Heart left ventricle (tissue), 16 donors: ENCODE measurements around the gene KNDC1. TPM values are rescaled to one million over a fixed set of nuclear protein-coding genes. Genes with fewer than 3 reads are reported as not detected.

Experiments used
- ATAC-seq, 4 donors: fragments of 200-7000 bp; cut with Tn5 transposase; one replicate each; pipeline ENCODE4 v1.9.1; 2020 to 2022; ENCODE audit warnings: moderate library complexity in 4 of 4, mild to moderate bottlenecking in 3 of 4, moderate number of reproducible peaks in 1 of 4
- DNase-seq, 5 donors: peaks; one replicate each; pipeline ENCODE4 v3.0.0-alpha.2; 2020
- H3K27ac ChIP-seq, 12 donors: fragments of 200-600 bp; sonication (generic) in 4 of 12; one replicate each; pipeline versions ENCODE4 v1.5.0 to v1.8.0; 2016 to 2022; ENCODE audit warnings: mild to moderate bottlenecking in 2 of 12
- H3K27me3 ChIP-seq, 9 donors: fragments of 200-600 bp; sonication (generic) in 2 of 9; one replicate each; pipeline versions ENCODE4 v1.5.1 to v1.8.0; 2016 to 2022; ENCODE audit warnings: mild to moderate bottlenecking in 3 of 9
- H3K36me3 ChIP-seq, 9 donors: fragments of 200-600 bp; sonication (generic) in 2 of 9; one replicate each; pipeline versions ENCODE4 v1.5.0 to v1.8.0; 2018 to 2022; ENCODE audit warnings: mild to moderate bottlenecking in 2 of 9
- H3K4me1 ChIP-seq, 12 donors: fragments of 200-600 bp; sonication (generic) in 4 of 12; one replicate each; pipeline versions ENCODE4 v1.5.0 to v1.8.0; 2016 to 2022; ENCODE audit warnings: mild to moderate bottlenecking in 3 of 12
- H3K4me3 ChIP-seq, 12 donors: fragments of 200-600 bp; sonication (generic) in 4 of 12; one replicate each; pipeline versions ENCODE4 v1.5.0 to v1.8.0; 2017 to 2022; ENCODE audit warnings: mild to moderate bottlenecking in 9 of 12, moderate library complexity in 4 of 12
- H3K9me3 ChIP-seq, 12 donors: fragments of 200-600 bp; sonication (generic) in 4 of 12; one replicate each; pipeline versions ENCODE4 v1.5.0 to v1.8.0; 2016 to 2022; ENCODE audit warnings: mild to moderate bottlenecking in 1 of 12
- POLR2A ChIP-seq, 2 donors: fragments of 450-650 bp; IDR thresholded peaks; one replicate each; pipeline ENCODE4 v1.6.1; 2017; ENCODE audit warnings: antibody characterized with exemption in 2 of 2, mild to moderate bottlenecking in 2 of 2, moderate library complexity in 2 of 2
- WGBS, 4 donors: extraction: QIAGEN DNeasy Blood & Tissue Kit in 2 of 4; methylation state at CpG; one replicate each; pipeline versions ENCODE4 v1.1.5 to v1.1.7; 2013 to 2018; 5-methylcytosine and 5-hydroxymethylcytosine counted together
- intact Hi-C, 10 donors: fragments of 100-400 bp; cut with DNase I; formaldehyde crosslinking; loops; one replicate each; pipeline versions ENCODE4 v1.11.1 to v1.14.2; 2022
- polyA plus RNA-seq, 2 donors: library from polyadenylated mRNA; stranded (reverse); fragments of 200-250 nt; gene quantifications; one replicate each; pipeline ENCODE4 v1.2.3, GENCODE V29; 2013
- total RNA-seq, 9 donors: library from RNA; depleted of rRNA in 2 of 9; stranded (reverse); fragments of >200 nt in 2 of 9; fragmentation: NEBNext Ultra II Directional in 3 of 9; extraction: Animal tissue kit (Norgen Biotek cat#: 25700) in 3 of 9; gene quantifications; one replicate each; pipeline versions ENCODE4 v1.1.0 to v1.2.4, GENCODE V29; 2016 to 2023
- TF ChIP-seq, protein P1 (sequence below), 12 donors: fragments of 200-600 bp; sonication (generic) in 4 of 12; IDR thresholded peaks; one replicate each; pipeline versions ENCODE4 v1.5.0 to v1.8.0; 2018 to 2022; ENCODE audit warnings: antibody characterized with exemption in 12 of 12, mild to moderate bottlenecking in 5 of 12
- donor health status: ischemic (EF 13 %, LVEDD 7.1; RV severe dilation, severe dysfunction).
- donor health status: healthy with polysubstance abuse.
- donor health status: DM: no; HTN: yes; CAD: no.
- donor health status: DM: no; HTN: no; CAD: no.
- donor health status: ischemic (EF 25% LVEDD 6.9; RV normal size, moderate dysfunction).
- donor health status: ischemic (EF 25% LVEDD 5.7; RV mildly dilated, moderate dysfunction).
- donor health status: healthy.
- donor health status: DM: yes; HTN: yes; CAD: no.
- donor health status: ischemic (EF 35%, LVEDD 5.7; RV mildly dilated, moderate dysfunction).
- donor health status: nonischemic (EF 11% LVEDD 7.7; RV severe dilation, severe dysfunction).
- donor health status: DM: yes; HTN: yes; CAD: no.
- donor health status: PGD.
- donor health status: ischemic (EF 29% LVEDD 5.4; RV normal size, mild dysfunction).
- donor health status: nonischemic (EF 23%, LVEDD 6.1; RV moderate dilation, normal function).

KNDC1 gene
- total and polyA plus RNA-seq, 11 donors: 0.04 to 2.9 (median 0.10) TPM; not detected in 3

DNA sequence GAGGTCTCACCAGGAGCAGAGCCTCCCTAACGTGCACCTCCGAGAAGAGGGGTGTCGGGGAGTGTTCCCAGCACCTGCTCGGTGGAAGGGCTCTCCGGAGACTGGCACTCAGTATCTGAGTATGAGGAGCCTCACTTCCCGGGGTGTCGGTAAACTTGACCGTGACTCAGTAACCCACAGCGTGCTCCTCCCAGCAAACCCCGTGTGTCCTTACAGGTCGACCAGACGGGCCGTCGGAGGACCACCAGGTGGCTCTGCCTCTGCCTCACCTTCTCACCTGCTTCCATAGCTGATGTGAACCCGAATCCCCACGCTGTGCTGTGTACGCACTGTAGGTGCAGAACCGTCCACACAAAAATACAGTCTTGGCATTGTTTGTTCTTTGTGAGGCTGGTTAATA, 29.0 kb upstream of the KNDC1 start:
- Histone ChIP-seq H3K4me1 (no peaks in the 10 kb centered on the region), H3K36me3 (no peaks in the 10 kb centered on the region), H3K27me3 (peaks cover 0 to 7% (median 0%) of the 10 kb centered on the region in 9 donors), H3K27ac (no peak overlapping the region), H3K4me3 (no peak overlapping the region), H3K9me3 (no peaks in the 10 kb centered on the region)
- TF ChIP-seq, protein P1, sequence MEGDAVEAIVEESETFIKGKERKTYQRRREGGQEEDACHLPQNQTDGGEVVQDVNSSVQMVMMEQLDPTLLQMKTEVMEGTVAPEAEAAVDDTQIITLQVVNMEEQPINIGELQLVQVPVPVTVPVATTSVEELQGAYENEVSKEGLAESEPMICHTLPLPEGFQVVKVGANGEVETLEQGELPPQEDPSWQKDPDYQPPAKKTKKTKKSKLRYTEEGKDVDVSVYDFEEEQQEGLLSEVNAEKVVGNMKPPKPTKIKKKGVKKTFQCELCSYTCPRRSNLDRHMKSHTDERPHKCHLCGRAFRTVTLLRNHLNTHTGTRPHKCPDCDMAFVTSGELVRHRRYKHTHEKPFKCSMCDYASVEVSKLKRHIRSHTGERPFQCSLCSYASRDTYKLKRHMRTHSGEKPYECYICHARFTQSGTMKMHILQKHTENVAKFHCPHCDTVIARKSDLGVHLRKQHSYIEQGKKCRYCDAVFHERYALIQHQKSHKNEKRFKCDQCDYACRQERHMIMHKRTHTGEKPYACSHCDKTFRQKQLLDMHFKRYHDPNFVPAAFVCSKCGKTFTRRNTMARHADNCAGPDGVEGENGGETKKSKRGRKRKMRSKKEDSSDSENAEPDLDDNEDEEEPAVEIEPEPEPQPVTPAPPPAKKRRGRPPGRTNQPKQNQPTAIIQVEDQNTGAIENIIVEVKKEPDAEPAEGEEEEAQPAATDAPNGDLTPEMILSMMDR (IDR thresholded peaks at IDR 0.05): no peak
- no peak for TF ChIP-seq POLR2A (IDR thresholded peaks at IDR 0.05)
- DNase-seq: peak in 1 of 5 donors; percentile 15
- WGBS, 4 donors: 76 to 82% (median 80%) methylated on average over 6 to 18 of the region's 18 CpGs
- no peak for ATAC-seq
- intact Hi-C loops: loop anchor here in 1 of 10 donors (10.0 kb wide), 1 partner anchor 466 kb away; no protein-coding TSS in a partner anchor

DNA sequence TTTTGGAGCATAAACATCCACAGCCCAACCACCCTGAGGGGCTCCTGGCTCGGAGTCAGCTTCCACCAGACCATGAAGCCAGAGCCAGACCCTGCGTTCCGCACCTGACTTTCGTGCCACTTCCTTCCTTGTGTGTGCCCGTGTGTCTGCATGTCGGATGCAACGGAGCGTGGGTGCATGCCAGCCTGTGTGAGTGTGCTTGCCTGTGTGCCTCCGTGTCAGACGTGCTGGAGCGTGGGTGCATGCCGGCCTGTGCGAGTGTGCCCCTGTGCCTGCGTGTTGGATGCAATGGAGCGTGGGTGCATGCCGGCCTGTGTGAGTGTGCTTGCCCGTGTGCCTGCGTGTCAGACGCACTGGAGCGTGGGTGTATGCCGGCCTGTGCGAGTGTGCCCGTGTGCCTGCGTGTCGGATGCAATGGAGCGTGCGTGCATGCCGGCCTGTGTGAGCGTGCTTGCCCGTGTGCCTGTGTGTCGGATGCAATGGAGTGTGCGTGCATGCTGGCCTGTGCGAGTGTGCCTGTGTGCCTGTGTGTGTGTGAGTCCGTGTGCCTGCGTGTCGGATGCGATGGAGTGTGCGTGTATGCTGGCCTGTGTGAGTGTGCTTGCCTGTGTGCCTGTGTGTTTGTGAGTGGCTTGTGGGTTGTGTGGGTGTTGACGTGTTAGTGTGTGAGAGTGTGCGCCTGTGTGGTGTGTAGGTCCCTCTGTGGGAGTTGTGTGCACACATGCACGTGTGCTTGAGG, 28.1 kb upstream of the KNDC1 start:
- ATAC-seq (peak in 1 of 4 donors; percentile 4), DNase-seq (peak in 2 of 5 donors; percentile 11 to 21)
- no peak for TF ChIP-seq POLR2A (IDR thresholded peaks at IDR 0.05)
- TF ChIP-seq, protein P1 (IDR thresholded peaks at IDR 0.05): no peak
- Histone ChIP-seq H3K4me1 (no peaks in the 10 kb centered on the region), H3K9me3 (no peaks in the 10 kb centered on the region), H3K27ac (no peak overlapping the region), H3K4me3 (no peak overlapping the region), H3K36me3 (no peaks in the 10 kb centered on the region), H3K27me3 (no peaks in the 10 kb centered on the region)
- intact Hi-C loops: loop anchor here in 1 of 10 donors (10.0 kb wide), 1 partner anchor 467 kb away; no protein-coding TSS in a partner anchor
- WGBS, 4 donors: 85 to 89% (median 86%) methylated on average over 41 of the region's 41 CpGs

DNA sequence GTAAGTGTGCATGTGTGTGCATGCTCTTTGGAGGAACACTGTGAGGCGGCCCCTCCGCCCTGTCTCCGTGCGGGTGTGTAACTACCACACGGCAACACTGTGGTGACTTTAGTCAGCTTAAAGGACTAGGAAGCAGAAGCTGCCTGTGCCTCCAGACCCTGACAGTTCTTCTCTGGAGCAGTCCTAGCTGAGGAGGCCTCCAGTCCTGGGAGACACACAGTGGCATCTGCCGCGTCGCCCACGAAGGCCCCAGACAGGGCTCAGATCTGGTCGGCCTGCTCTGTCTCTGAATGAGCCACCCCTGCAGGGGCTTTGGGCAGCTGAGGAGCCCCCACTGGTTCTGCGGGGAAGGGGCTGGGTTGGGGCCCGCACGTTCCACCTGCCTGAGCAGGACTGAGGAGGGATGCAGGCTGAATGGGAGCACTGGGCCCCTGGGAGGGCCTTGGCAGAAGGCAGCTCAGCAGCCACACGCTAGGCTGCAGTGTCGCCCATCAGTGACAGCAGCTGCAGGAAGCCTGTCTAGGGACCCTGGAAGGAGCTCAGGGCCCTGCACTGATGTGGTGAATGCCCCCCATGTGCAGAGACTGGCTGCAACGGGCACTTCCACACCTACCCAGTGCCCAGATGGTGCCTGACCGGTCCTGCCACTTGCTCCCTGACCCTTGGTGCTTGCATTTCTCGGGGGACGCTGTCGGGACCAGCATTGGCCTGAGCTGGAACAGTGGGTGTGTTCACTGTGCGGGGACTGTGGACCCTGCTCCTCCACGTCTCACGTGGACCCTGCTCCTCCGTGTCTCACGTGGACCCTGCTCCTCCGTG, 27.3 kb upstream of the KNDC1 start:
- Histone ChIP-seq H3K4me3 (no peak overlapping the region), H3K9me3 (no peaks in the 10 kb centered on the region), H3K27me3 (no peaks in the 10 kb centered on the region), H3K4me1 (no peaks in the 10 kb centered on the region), H3K27ac (no peak overlapping the region), H3K36me3 (no peaks in the 10 kb centered on the region)
- ATAC-seq: peak in 2 of 4 donors; percentile 11 to 24
- 78 to 88% (median 86%) methylated on average over 17 to 26 of the region's 26 CpGs for WGBS, 4 donors
- no peak for TF ChIP-seq POLR2A (IDR thresholded peaks at IDR 0.05)
- TF ChIP-seq, protein P1 (IDR thresholded peaks at IDR 0.05): no peak
- peak in 2 of 5 donors; percentile 14 to 20 for DNase-seq
- intact Hi-C loops: loop anchor here in 1 of 10 donors (10.0 kb wide), 1 partner anchor 468 kb away; no protein-coding TSS in a partner anchor
